T-helper 1 cell treated with Interleukin-12 subunit alpha and Interleukin-12 subunit beta and Interleukin-4 antibody, amounts not matched to agents 30 μg/mL and 1 μg/mL, for 36 hours (primary cell): ENCODE data around the gene LRRC8C.
"Not testable (repeated sequence)": the region's sequence is repeated elsewhere in the genome, so short reads cannot be mapped to it uniquely, and the experiment has no call there.

Experiments used
- H3K27ac Mint-ChIP-seq: one replicate; pipeline ENCODE4 v1.8.0; 2021; ENCODE audit warnings: mild to moderate bottlenecking, mixed read lengths
- H3K27me3 Mint-ChIP-seq: one replicate; pipeline ENCODE4 v1.8.0; 2021; ENCODE audit warnings: low read depth, mixed read lengths
- H3K36me3 Mint-ChIP-seq: one replicate; pipeline ENCODE4 v1.8.0; 2021; ENCODE audit warnings: low read depth, mixed read lengths
- H3K4me1 Mint-ChIP-seq: one replicate; pipeline ENCODE4 v1.8.0; 2021; ENCODE audit warnings: low read depth, mixed read lengths
- H3K4me3 Mint-ChIP-seq: one replicate; pipeline ENCODE4 v1.8.0; 2021; ENCODE audit warnings: mild to moderate bottlenecking, moderate library complexity, mixed read lengths
- H3K9me3 Mint-ChIP-seq: one replicate; pipeline ENCODE4 v1.8.0; 2021; ENCODE audit warnings: mixed read lengths

LRRC8C gene

GRCh38 chr1:89632657-89633247 lies at the start of gene LRRC8C:
TSS of gene LRRC8C (plus strand) at chr1:89633120. CDS start at chr1:89686474, 53,354 bp downstream.
- Mint-ChIP-seq H3K27ac (peak within 1 kb of the TSS; percentile 96), H3K4me1 (peaks cover 67% of the 10 kb centered on the region), H3K4me3 (peak within 1 kb of the TSS; percentile 93), H3K27me3 (no peaks in the 10 kb centered on the region), H3K36me3 (peaks cover 29% of the 10 kb centered on the region), H3K9me3 (no peaks in the 10 kb centered on the region)

- H3K9me3 Mint-ChIP-seq, result no peaks in the 10 kb centered on the region
- H3K27me3 Mint-ChIP-seq, result no peaks in the 10 kb centered on the region
- H3K4me3 Mint-ChIP-seq, result no peak overlapping the region
- H3K36me3 Mint-ChIP-seq, result peaks cover 74% of the 10 kb centered on the region
- no peak overlapping the region for H3K27ac Mint-ChIP-seq
- H3K4me1 Mint-ChIP-seq, result peaks cover 39% of the 10 kb centered on the region
These were observed 48.7 kb upstream of the LRRC8C start for GRCh38 chr1:89584211-89584610.

- Mint-ChIP-seq H3K4me3 (no peak overlapping the region), H3K4me1 (peaks cover 45% of the 10 kb centered on the region), H3K36me3 (peaks cover 72% of the 10 kb centered on the region)
These were observed 48.1 kb upstream of the LRRC8C start for GRCh38 chr1:89584781-89585180.

GRCh38 chr1:89587729-89588161 lies 45.2 kb upstream of the LRRC8C start:
- Mint-ChIP-seq H3K9me3 (no peaks in the 10 kb centered on the region), H3K36me3 (peaks cover 52% of the 10 kb centered on the region), H3K4me1 (peaks cover 52% of the 10 kb centered on the region)

More at GRCh38 chr1:89584781-89585180, 48.1 kb upstream of the LRRC8C start:
- Mint-ChIP-seq H3K27me3 (no peaks in the 10 kb centered on the region), H3K9me3 (no peaks in the 10 kb centered on the region), H3K27ac (no peak overlapping the region)

GRCh38 chr1:89588480-89588879 lies 44.4 kb upstream of the LRRC8C start:
- peaks cover 47% of the 10 kb centered on the region for H3K36me3 Mint-ChIP-seq
- H3K27me3 Mint-ChIP-seq, result no peaks in the 10 kb centered on the region
- no peaks in the 10 kb centered on the region for H3K9me3 Mint-ChIP-seq
- no peak overlapping the region for H3K4me3 Mint-ChIP-seq
- H3K27ac Mint-ChIP-seq, result peak overlapping the region; percentile 52
- H3K4me1 Mint-ChIP-seq, result peaks cover 54% of the 10 kb centered on the region

More at GRCh38 chr1:89587729-89588161, 45.2 kb upstream of the LRRC8C start:
- no peaks in the 10 kb centered on the region for H3K27me3 Mint-ChIP-seq
- H3K4me3 Mint-ChIP-seq, result no peak overlapping the region
- no peak overlapping the region for H3K27ac Mint-ChIP-seq

- no peaks in the 10 kb centered on the region for H3K9me3 Mint-ChIP-seq
- H3K4me3 Mint-ChIP-seq, result no peak overlapping the region
- peak overlapping the region; percentile 15 for H3K27ac Mint-ChIP-seq
- H3K27me3 Mint-ChIP-seq, result no peaks in the 10 kb centered on the region
- peaks cover 42% of the 10 kb centered on the region for H3K36me3 Mint-ChIP-seq
- H3K4me1 Mint-ChIP-seq, result peaks cover 57% of the 10 kb centered on the region
These were observed 43.4 kb upstream of the LRRC8C start for GRCh38 chr1:89589515-89589914.

GRCh38 chr1:89590341-89591080 lies 42.4 kb upstream of the LRRC8C start:
- Mint-ChIP-seq H3K4me3 (no peak overlapping the region), H3K27me3 (no peaks in the 10 kb centered on the region), H3K9me3 (no peaks in the 10 kb centered on the region), H3K36me3 (peaks cover 33% of the 10 kb centered on the region), H3K4me1 (peaks cover 58% of the 10 kb centered on the region), H3K27ac (no peak overlapping the region)

- Mint-ChIP-seq H3K27ac (peak overlapping the region; percentile 22), H3K36me3 (peaks cover 28% of the 10 kb centered on the region), H3K4me1 (peaks cover 62% of the 10 kb centered on the region)
- not testable (repeated sequence) for H3K27me3 Mint-ChIP-seq, H3K4me3 Mint-ChIP-seq, H3K9me3 Mint-ChIP-seq
These were observed 40.0 kb upstream of the LRRC8C start for GRCh38 chr1:89592861-89593302.

- Mint-ChIP-seq H3K4me1 (peaks cover 65% of the 10 kb centered on the region), H3K9me3 (no peaks in the 10 kb centered on the region), H3K27ac (no peak overlapping the region), H3K27me3 (no peaks in the 10 kb centered on the region), H3K36me3 (peaks cover 20% of the 10 kb centered on the region), H3K4me3 (no peak overlapping the region)
These were observed 38.7 kb upstream of the LRRC8C start for GRCh38 chr1:89594096-89594740.

GRCh38 chr1:89596698-89597097 lies 36.2 kb upstream of the LRRC8C start:
- Mint-ChIP-seq H3K27me3 (no peaks in the 10 kb centered on the region), H3K4me3 (no peak overlapping the region), H3K9me3 (no peaks in the 10 kb centered on the region), H3K27ac (no peak overlapping the region), H3K36me3 (peaks cover 22% of the 10 kb centered on the region), H3K4me1 (peaks cover 63% of the 10 kb centered on the region)

- Mint-ChIP-seq H3K36me3 (peaks cover 16% of the 10 kb centered on the region), H3K27me3 (no peaks in the 10 kb centered on the region), H3K4me3 (no peak overlapping the region), H3K27ac (peak overlapping the region; percentile 62), H3K4me1 (peaks cover 63% of the 10 kb centered on the region), H3K9me3 (no peaks in the 10 kb centered on the region)
These were observed 34.2 kb upstream of the LRRC8C start for GRCh38 chr1:89598450-89599331.

GRCh38 chr1:89599332-89599630 lies 33.6 kb upstream of the LRRC8C start:
- Mint-ChIP-seq H3K36me3 (peaks cover 15% of the 10 kb centered on the region), H3K4me3 (no peak overlapping the region), H3K4me1 (peaks cover 65% of the 10 kb centered on the region), H3K27ac (peak overlapping the region; percentile 62), H3K27me3 (no peaks in the 10 kb centered on the region), H3K9me3 (no peaks in the 10 kb centered on the region)

- Mint-ChIP-seq H3K4me1 (peaks cover 70% of the 10 kb centered on the region), H3K36me3 (peaks cover 22% of the 10 kb centered on the region), H3K27me3 (no peaks in the 10 kb centered on the region), H3K9me3 (no peaks in the 10 kb centered on the region), H3K4me3 (no peak overlapping the region), H3K27ac (no peak overlapping the region)
These were observed 32.3 kb upstream of the LRRC8C start for GRCh38 chr1:89600451-89601224.
